ENCODE measurements around the gene RELN.

- TF ChIP-seq CTCF (conservative IDR thresholded peaks at IDR 0.05 in 1 of 2, IDR thresholded peaks at IDR 0.05 in 1 of 2; ENCODE audit: low read depth in 1 of 2, low read length in 2 of 2) (no peak), EZH2 (IDR thresholded peaks at IDR 0.05; ENCODE audit: low read length, missing control alignments) (no peak)
Measured at GRCh38 chr7:103967401-103967800, 22.1 kb downstream of the RELN start.

All from fibroblast of lung (primary cell).